HG02943 (cell line): ENCODE data around the gene CNEP1R1.
A peak's percentile ranks its signal among the peaks of the same experiment; 100 is the strongest.
"Not testable (repeated sequence)": the region's sequence is repeated elsewhere in the genome, so short reads cannot be mapped to it uniquely, and the experiment has no call there.

ENCODE experiments used
- ATAC-seq: cut with Tn5 transposase; IDR thresholded peaks from one replicate; pipeline ENCODE4 v1.9.1; 2021; ENCODE audit warnings: mild to moderate bottlenecking, low read depth, moderate library complexity; ENCODE audit not compliant: unreplicated experiment

Gene CNEP1R1

GRCh38 chr16:50024684-50025536 lies at the start of gene CNEP1R1:
TSS of gene CNEP1R1 (plus strand) at chr16:50025225. CDS start at chr16:50025316, 91 bp downstream.
- ATAC-seq = peak; percentile 99

GRCh38 chr16:49977427-49977826 lies 47.6 kb upstream of the CNEP1R1 start:
- no peak for ATAC-seq

GRCh38 chr16:49978569-49979326 lies 46.3 kb upstream of the CNEP1R1 start:
- no peak for ATAC-seq

GRCh38 chr16:49980166-49980565 lies 44.9 kb upstream of the CNEP1R1 start:
- no peak for ATAC-seq

- ATAC-seq = no peak
Observed at GRCh38 chr16:49986351-49987124, 38.5 kb upstream of the CNEP1R1 start.

- ATAC-seq = no peak
Observed at GRCh38 chr16:49987381-49987780, 37.6 kb upstream of the CNEP1R1 start.

- ATAC-seq = no peak
Observed at GRCh38 chr16:49992825-49993224, 32.2 kb upstream of the CNEP1R1 start.

- no peak for ATAC-seq
Observed at GRCh38 chr16:49993579-49993978, 31.4 kb upstream of the CNEP1R1 start.

- no peak for ATAC-seq
Observed at GRCh38 chr16:49994006-49994405, 31.0 kb upstream of the CNEP1R1 start.

GRCh38 chr16:49995720-49996119 lies 29.3 kb upstream of the CNEP1R1 start:
- ATAC-seq = no peak

- no peak for ATAC-seq
Observed at GRCh38 chr16:49997721-49998251, 27.2 kb upstream of the CNEP1R1 start.

- ATAC-seq = no peak
Observed at GRCh38 chr16:49998991-49999390, 26.0 kb upstream of the CNEP1R1 start.

GRCh38 chr16:50001144-50001543 lies 23.9 kb upstream of the CNEP1R1 start:
- ATAC-seq = no peak

- ATAC-seq = no peak
Observed at GRCh38 chr16:50002190-50002589, 22.8 kb upstream of the CNEP1R1 start.

- ATAC-seq = no peak
Observed at GRCh38 chr16:50004239-50004638, 20.8 kb upstream of the CNEP1R1 start.

GRCh38 chr16:50006964-50007363 lies 18.1 kb upstream of the CNEP1R1 start:
- ATAC-seq = no peak

GRCh38 chr16:50007744-50008143 lies 17.3 kb upstream of the CNEP1R1 start:
- no peak for ATAC-seq

GRCh38 chr16:50010212-50010611 lies 14.8 kb upstream of the CNEP1R1 start:
- no peak for ATAC-seq

- ATAC-seq = no peak
Observed at GRCh38 chr16:50011707-50012106, 13.3 kb upstream of the CNEP1R1 start.

- ATAC-seq = no peak
Observed at GRCh38 chr16:50012182-50012581, 12.8 kb upstream of the CNEP1R1 start.

GRCh38 chr16:50014211-50014610 lies 10.8 kb upstream of the CNEP1R1 start:
- not testable (repeated sequence) for ATAC-seq
